Motor neuron (in vitro differentiated cells): ENCODE results near the gene TSNAX. TPM values are rescaled to one million over a fixed set of nuclear protein-coding genes. Genes with fewer than 3 reads are reported as not detected.
"Not testable (repeated sequence)": the region's sequence is repeated elsewhere in the genome, so short reads cannot be mapped to it uniquely, and the experiment has no call there.

Experiments
- ATAC-seq, 8 experiments: fragments of 200-7000 bp; cut with Tn5 transposase; replicated peaks in 6 of 8; 2 replicates each; pipeline ENCODE4 v1.8.0; 2021; ENCODE audit warnings: mild to moderate bottlenecking in 8 of 8, moderate library complexity in 8 of 8
- H3K27ac ChIP-seq, 2 donors: fragments of 250-450 bp; sonication (Bioruptor Pico); 2 replicates each; pipeline ENCODE4 v1.9.0; 2021; ENCODE audit warnings: antibody characterized with exemption in 2 of 2, mild to moderate bottlenecking in 2 of 2, moderate library complexity in 1 of 2
- H3K4me1 ChIP-seq, 2 donors: fragments of 250-450 bp; sonication (Bioruptor Pico); replicated peaks in 1 of 2; 2 replicates each; pipeline ENCODE4 v1.6.1; 2021; ENCODE audit warnings: antibody characterized with exemption in 2 of 2, mild to moderate bottlenecking in 2 of 2, moderate library complexity in 1 of 2
- H3K4me3 ChIP-seq, 5 donors: fragments of 250-450 bp; sonication (Bioruptor Pico); 2 replicates each; pipeline ENCODE4 v1.9.0; 2021; ENCODE audit warnings: antibody characterized with exemption in 5 of 5, mild to moderate bottlenecking in 5 of 5, moderate library complexity in 4 of 5
- WGBS, 10 experiments: fragments of 450-650 bp; shearing (Covaris generic); methylation state at CpG; one replicate each; pipeline ENCODE4 v1.0.0; 2022; 5-methylcytosine and 5-hydroxymethylcytosine counted together
- in situ Hi-C, 9 experiments: fragments of 400-800 bp; cut with MboI; loops; one replicate each; pipeline ENCODE4 v1.15.0; 2021; ENCODE audit warnings: low sequenced_read_pairs in 9 of 9, low pct_unique_long_range_greater_than_20kb in 2 of 9; ENCODE audit not compliant: unreplicated experiment in 9 of 9
- total RNA-seq, 8 experiments: library from RNA; unstranded; fragments of 300-600 nt; gene quantifications; 2 replicates each; pipeline versions ENCODE4 v1.2.3 to v1.2.4, GENCODE V29; 2022

The TSNAX gene
- total RNA-seq, 8 experiments from 2014 or later, result 45.6 to 62.2 (median 48.7) TPM

DNA sequence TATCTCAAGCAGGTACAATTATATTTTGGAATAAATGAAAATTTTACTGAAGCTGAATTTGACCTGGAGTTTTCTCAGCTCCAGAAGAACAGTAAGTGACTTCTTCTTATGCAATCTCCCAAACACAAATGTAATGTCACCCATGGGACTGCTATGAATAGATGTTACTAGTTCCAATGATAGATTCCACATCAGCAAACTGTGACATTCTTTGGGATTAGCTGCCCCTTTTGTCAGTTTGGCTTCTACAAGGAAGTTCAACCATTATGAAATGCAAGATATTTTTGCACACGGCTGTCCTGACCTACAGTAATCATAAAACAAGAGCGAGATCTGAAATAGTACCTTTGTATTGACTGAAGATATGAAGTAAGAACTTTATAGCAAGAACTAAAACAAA lies 27.8 kb upstream of the TSNAX start:
- in situ Hi-C loops, result no loop called here
- no peak for ATAC-seq
- WGBS, 10 experiments, result 25 to 92% (median 68%) methylated on average over 2 of the region's 2 CpGs; no CpG with 5 or more reads in 2 of the 10 experiments

GRCh38 chr1:231503168-231503567 lies 25.3 kb upstream of the TSNAX start:
- H3K4me1 ChIP-seq, H3K4me3 ChIP-seq, in situ Hi-C loops, ATAC-seq, H3K27ac ChIP-seq: not testable (repeated sequence)
- WGBS, 10 experiments, result 60 to 100% (median 100%) methylated on average over 1 of the region's 1 CpG; no CpG with 5 or more reads in 1 of the 10 experiments

More for the DNA sequence above, 27.8 kb upstream of the TSNAX start:
- H3K27ac ChIP-seq, result no peak overlapping the region
- H3K4me1 ChIP-seq, result no peaks in the 10 kb centered on the region
- no peak overlapping the region for H3K4me3 ChIP-seq

GRCh38 chr1:231507476-231508355 lies 20.8 kb upstream of the TSNAX start:
- H3K27ac ChIP-seq, result no peak overlapping the region
- ATAC-seq, result no peak
- in situ Hi-C loops, result no loop called here
- WGBS, 10 experiments, result 50 to 97% (median 83%) methylated on average over 1 to 9 of the region's 9 CpGs
- no peak overlapping the region for H3K4me3 ChIP-seq
- no peaks in the 10 kb centered on the region for H3K4me1 ChIP-seq

DNA sequence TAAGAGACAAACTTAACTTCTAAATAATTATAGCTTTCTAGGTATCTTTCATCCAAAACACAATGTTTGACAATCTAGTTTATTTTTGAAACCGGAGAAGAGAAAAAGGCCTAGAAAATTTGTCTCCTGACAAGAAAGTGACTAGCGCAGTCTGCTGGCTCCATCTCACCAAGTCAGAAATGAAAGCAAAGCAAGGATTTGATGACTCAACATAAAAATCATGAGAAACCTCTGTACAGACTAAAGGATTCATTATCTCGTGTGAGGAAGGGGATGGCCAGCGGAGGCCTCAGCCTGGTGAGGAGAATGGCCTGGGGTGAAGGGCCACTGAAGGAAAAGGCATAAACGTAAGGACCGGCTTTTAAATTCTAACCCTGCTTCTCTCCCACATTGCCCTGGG lies 20.0 kb upstream of the TSNAX start:
- Histone ChIP-seq H3K4me1 (no peaks in the 10 kb centered on the region), H3K4me3 (no peak overlapping the region), H3K27ac (no peak overlapping the region)
- no peak for ATAC-seq
- 58 to 91% (median 78%) methylated on average over 2 to 6 of the region's 6 CpGs; no CpG with 5 or more reads in 2 of the 10 experiments for WGBS, 10 experiments
- in situ Hi-C loops, result no loop called here

- H3K4me3 ChIP-seq, result no peak overlapping the region
- in situ Hi-C loops, result no loop called here
- no peak overlapping the region for H3K27ac ChIP-seq
- no peak for ATAC-seq
- 53 to 92% (median 71%) methylated on average over 3 to 6 of the region's 6 CpGs; no CpG with 5 or more reads in 3 of the 10 experiments for whole genome bisulfite sequencing, 10 experiments
- H3K4me1 ChIP-seq, result no peaks in the 10 kb centered on the region
These were observed 19.5 kb upstream of the TSNAX start for GRCh38 chr1:231508941-231509340.

GRCh38 chr1:231512147-231512698 lies 16.2 kb upstream of the TSNAX start:
- ATAC-seq, result peak in 2 of 8 experiments; percentile 43 to 76

DNA sequence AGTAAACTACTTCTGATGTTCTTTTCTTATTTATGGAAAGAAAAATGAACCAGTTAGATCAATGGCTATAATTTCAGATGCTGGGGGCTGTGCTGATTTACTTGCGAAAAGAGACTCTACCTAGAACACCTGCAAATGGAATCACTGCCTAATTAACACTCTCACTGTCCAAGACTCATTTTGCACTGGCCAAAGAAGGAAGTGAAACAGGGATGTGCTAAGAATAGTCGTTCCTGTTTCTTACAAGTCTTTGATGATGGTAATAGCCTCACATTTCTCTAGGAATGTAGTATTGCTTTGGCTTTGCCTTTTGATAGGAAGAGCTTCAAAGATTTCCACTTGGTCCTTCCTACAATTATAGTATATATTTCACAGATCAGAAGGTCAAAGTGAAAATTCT lies 12.7 kb upstream of the TSNAX start:
- in situ Hi-C loops, result no loop called here
- H3K4me1 ChIP-seq, result no peaks in the 10 kb centered on the region
- WGBS, 10 experiments, result 20 to 100% (median 83%) methylated on average over 1 to 2 of the region's 2 CpGs; no CpG with 5 or more reads in 3 of the 10 experiments
- H3K4me3 ChIP-seq, result no peak overlapping the region
- no peak overlapping the region for H3K27ac ChIP-seq
- no peak for ATAC-seq

More at GRCh38 chr1:231512147-231512698, 16.2 kb upstream of the TSNAX start:
- Histone ChIP-seq H3K27ac (no peak overlapping the region), H3K4me3 (no peak overlapping the region), H3K4me1 (no peaks in the 10 kb centered on the region)
- in situ Hi-C loops, result no loop called here
- WGBS, 10 experiments, result 0 to 100% (median 89%) methylated on average over 1 to 2 of the region's 2 CpGs

GRCh38 chr1:231517076-231517475 lies 11.4 kb upstream of the TSNAX start:
- no peak for ATAC-seq
- H3K4me3 ChIP-seq, result no peak overlapping the region
- H3K27ac ChIP-seq, result no peak overlapping the region
- no peaks in the 10 kb centered on the region for H3K4me1 ChIP-seq
- 33 to 77% (median 61%) methylated on average over 1 to 3 of the region's 3 CpGs; no CpG with 5 or more reads in 1 of the 10 experiments for WGBS, 10 experiments
- in situ Hi-C loops, result no loop called here

- H3K27ac ChIP-seq, result no peak overlapping the region
- no peak overlapping the region for H3K4me3 ChIP-seq
- 53 to 100% (median 83%) methylated on average over 1 to 5 of the region's 5 CpGs; no CpG with 5 or more reads in 2 of the 10 experiments for WGBS, 10 experiments
- no peak for ATAC-seq
- H3K4me1 ChIP-seq, result no peaks in the 10 kb centered on the region
- in situ Hi-C loops, result no loop called here
These were observed 9.9 kb upstream of the TSNAX start for GRCh38 chr1:231518485-231519034.

- ATAC-seq, result no peak
- H3K27ac ChIP-seq, result no peak overlapping the region
- H3K4me1 ChIP-seq, result no peaks in the 10 kb centered on the region
- in situ Hi-C loops, result no loop called here
- 0 to 100% (median 74%) methylated on average over 1 to 2 of the region's 2 CpGs; no CpG with 5 or more reads in 1 of the 10 experiments for WGBS, 10 experiments
- H3K4me3 ChIP-seq, result no peak overlapping the region
These were observed 9.3 kb upstream of the TSNAX start for GRCh38 chr1:231519166-231519565.

DNA sequence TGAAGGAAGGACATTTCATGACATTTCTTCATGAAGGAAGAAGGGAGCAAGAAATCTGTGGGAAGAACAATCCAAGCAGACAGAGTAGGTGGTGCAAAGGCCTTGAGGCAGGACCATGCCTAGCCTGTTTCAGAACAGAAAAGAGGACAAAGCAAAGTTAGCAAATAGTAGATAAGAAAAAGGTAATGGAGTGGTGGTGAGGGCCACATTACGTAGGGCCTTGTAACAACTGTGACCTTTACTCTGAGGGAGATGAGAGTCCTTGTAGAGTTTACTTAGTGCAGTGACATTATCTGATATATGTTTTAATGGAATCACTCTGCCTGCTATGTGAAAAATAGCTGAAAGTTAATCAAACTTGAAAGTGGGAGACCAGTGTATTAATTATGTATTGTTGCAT lies 6.4 kb upstream of the TSNAX start:
- no peak for ATAC-seq
- no peak overlapping the region for H3K4me3 ChIP-seq
- 86 to 100% (median 100%) methylated on average over 1 of the region's 1 CpG; no CpG with 5 or more reads in 2 of the 10 experiments for WGBS, 10 experiments
- no peaks in the 10 kb centered on the region for H3K4me1 ChIP-seq
- H3K27ac ChIP-seq, result no peak overlapping the region
- in situ Hi-C loops, result no loop called here

- 70 to 100% (median 90%) methylated on average over 1 to 2 of the region's 2 CpGs for WGBS, 10 experiments
These were observed 5.4 kb upstream of the TSNAX start for GRCh38 chr1:231522931-231523642.

GRCh38 chr1:231523816-231524215 lies 4.7 kb upstream of the TSNAX start:
- WGBS, 10 experiments, result 81 to 100% (median 95%) methylated on average over 1 to 2 of the region's 2 CpGs
- in situ Hi-C loops, result no loop called here
- Histone ChIP-seq H3K4me1 (peaks cover 0 to 2% of the 10 kb centered on the region in 2 donors), H3K4me3 (no peak overlapping the region), H3K27ac (no peak overlapping the region)
- ATAC-seq, result no peak

More at GRCh38 chr1:231522931-231523642, 5.4 kb upstream of the TSNAX start:
- no peak overlapping the region for H3K27ac ChIP-seq
- in situ Hi-C loops, result no loop called here
- H3K4me3 ChIP-seq, result no peak overlapping the region
- peaks cover 0 to 2% of the 10 kb centered on the region in 2 donors for H3K4me1 ChIP-seq
- no peak for ATAC-seq
